Ovary (tissue), 3 donors: ENCODE results near the gene RAP1GDS1.

Experiments used
- CTCF ChIP-seq, 3 donors: fragments of 450-650 bp in 2 of 3; fragments of 200-600 bp in 1 of 3; IDR thresholded peaks; one replicate each; pipeline versions ENCODE4 v1.5.1 to v1.8.0; 2016 to 2022; ENCODE audit warnings: antibody characterized with exemption in 3 of 3, mild to moderate bottlenecking in 1 of 3
- POLR2A ChIP-seq: fragments of 450-650 bp; IDR thresholded peaks from one replicate; pipeline ENCODE4 v1.6.1; 2017; ENCODE audit warnings: antibody characterized with exemption, mild to moderate bottlenecking, moderate library complexity
- donor health status: DM: no; HTN: no; CAD: no.

GRCh38 chr4:98467627-98468072 is 206.5 kb downstream of the RAP1GDS1 start:
- peak; percentile 15 for TF ChIP-seq POLR2A
- TF ChIP-seq CTCF (IDR thresholded peaks at IDR 0.05): peak; percentile 59 to 88 (median 72)
